Endothelial cell (in vitro differentiated cells): Measurements from ENCODE around the gene KATNAL1. TPM values are rescaled to one million over a fixed set of nuclear protein-coding genes. Genes with fewer than 3 reads are reported as not detected.

Experiments used
- DNase-seq: peaks from one replicate; pipeline ENCODE4 v3.0.0; 2021; ENCODE audit warnings: low spot score
- H3K27ac Mint-ChIP-seq: one replicate; pipeline ENCODE4 v1.8.0; 2021; ENCODE audit warnings: mixed read lengths, inconsistent platforms; ENCODE audit not compliant: unreplicated experiment
- H3K27me3 Mint-ChIP-seq: one replicate; pipeline ENCODE4 v1.8.0; 2021; ENCODE audit warnings: mild to moderate bottlenecking, moderate library complexity, mixed read lengths, inconsistent platforms; ENCODE audit not compliant: unreplicated experiment
- H3K36me3 Mint-ChIP-seq: one replicate; pipeline ENCODE4 v1.8.0; 2021; ENCODE audit warnings: mild to moderate bottlenecking, low read depth, mixed read lengths, inconsistent platforms; ENCODE audit not compliant: unreplicated experiment
- H3K4me1 Mint-ChIP-seq: one replicate; pipeline ENCODE4 v1.8.0; 2021; ENCODE audit warnings: mild to moderate bottlenecking, mixed read lengths, inconsistent platforms; ENCODE audit not compliant: unreplicated experiment
- H3K4me3 Mint-ChIP-seq: one replicate; pipeline ENCODE4 v1.8.0; 2021; ENCODE audit warnings: mild to moderate bottlenecking, mixed read lengths, inconsistent platforms; ENCODE audit not compliant: unreplicated experiment
- H3K9me3 Mint-ChIP-seq: one replicate; pipeline ENCODE4 v1.8.0; 2021; ENCODE audit warnings: mixed read lengths, inconsistent platforms; ENCODE audit not compliant: unreplicated experiment
- CTCF ChIP-seq: fragments of 200-600 bp; sonication (generic); IDR thresholded peaks from one replicate; pipeline ENCODE4 v1.5.0; 2021; ENCODE audit warnings: antibody characterized with exemption; ENCODE audit not compliant: unreplicated experiment
- total RNA-seq: library from RNA; stranded (reverse); fragmentation: NEBNext Ultra II Directional; extraction: Animal tissue kit (Norgen Biotek cat#: 25700); gene quantifications from one replicate; pipeline ENCODE4 v1.2.1, GENCODE V29; 2021; ENCODE audit not compliant: unreplicated experiment

Gene KATNAL1
- total RNA-seq, 1 donor from 2014 or later: 18.3 TPM

GRCh38 chr13:30255696-30256095 lies 51.7 kb downstream of the KATNAL1 start:
- Mint-ChIP-seq H3K4me1 (no peaks in the 10 kb centered on the region), H3K4me3 (no peak overlapping the region)
- no peak for TF ChIP-seq CTCF

GRCh38 chr13:30253830-30254229 lies 53.5 kb downstream of the KATNAL1 start:
- Mint-ChIP-seq H3K27ac (no peak overlapping the region), H3K9me3 (no peaks in the 10 kb centered on the region), H3K4me3 (no peak overlapping the region), H3K4me1 (no peaks in the 10 kb centered on the region), H3K36me3 (peaks cover 14% of the 10 kb centered on the region), H3K27me3 (no peaks in the 10 kb centered on the region)
- TF ChIP-seq CTCF: no peak
- DNase-seq: no peak

More at GRCh38 chr13:30255696-30256095, 51.7 kb downstream of the KATNAL1 start:
- Mint-ChIP-seq H3K36me3 (no peaks in the 10 kb centered on the region), H3K27ac (no peak overlapping the region), H3K9me3 (no peaks in the 10 kb centered on the region), H3K27me3 (no peaks in the 10 kb centered on the region)
- no peak for DNase-seq

DNA sequence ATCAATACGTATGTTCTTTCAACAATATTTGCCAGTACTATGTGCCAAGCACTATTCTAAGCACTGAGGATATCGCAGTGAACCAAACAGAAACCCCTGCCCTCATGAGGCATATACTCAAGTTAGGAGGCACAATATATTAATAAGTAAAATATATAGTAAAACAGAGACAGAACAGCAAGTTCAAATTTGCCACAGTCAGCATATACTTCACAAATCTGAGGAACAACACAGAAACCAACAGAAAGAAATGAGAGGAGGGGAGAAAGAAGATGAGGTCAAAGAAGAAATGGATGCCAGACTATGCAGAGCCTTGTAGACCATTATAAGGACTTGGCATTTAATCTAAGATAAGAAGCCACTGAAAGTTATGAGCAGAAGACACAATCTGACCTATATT lies 59.9 kb downstream of the KATNAL1 start:
- Mint-ChIP-seq H3K36me3 (peaks cover 14% of the 10 kb centered on the region), H3K9me3 (no peaks in the 10 kb centered on the region), H3K4me1 (no peaks in the 10 kb centered on the region), H3K27ac (no peak overlapping the region), H3K27me3 (no peaks in the 10 kb centered on the region), H3K4me3 (no peak overlapping the region)
- DNase-seq: no peak
- no peak for TF ChIP-seq CTCF

GRCh38 chr13:30241532-30241931 lies 65.8 kb downstream of the KATNAL1 start:
- H3K4me3 Mint-ChIP-seq: no peak overlapping the region
- DNase-seq: no peak
- no peaks in the 10 kb centered on the region for H3K27me3 Mint-ChIP-seq
- no peak for TF ChIP-seq CTCF
- no peaks in the 10 kb centered on the region for H3K9me3 Mint-ChIP-seq
- no peaks in the 10 kb centered on the region for H3K36me3 Mint-ChIP-seq
- no peak overlapping the region for H3K27ac Mint-ChIP-seq
- no peaks in the 10 kb centered on the region for H3K4me1 Mint-ChIP-seq

GRCh38 chr13:30240608-30241007 lies 66.7 kb downstream of the KATNAL1 start:
- Mint-ChIP-seq H3K9me3 (no peaks in the 10 kb centered on the region), H3K4me3 (no peak overlapping the region), H3K27ac (no peak overlapping the region), H3K36me3 (no peaks in the 10 kb centered on the region), H3K27me3 (no peaks in the 10 kb centered on the region), H3K4me1 (no peaks in the 10 kb centered on the region)
- TF ChIP-seq CTCF: no peak
- no peak for DNase-seq
